Glomerular visceral epithelial cell (primary cell): Measurements from ENCODE around the gene OR51L1.

Experiments
- DNase-seq: peaks from one replicate; pipeline ENCODE4 v3.0.0-alpha.2; 2016; ENCODE audit errors: extremely low spot score

OR51L1 gene

DNA sequence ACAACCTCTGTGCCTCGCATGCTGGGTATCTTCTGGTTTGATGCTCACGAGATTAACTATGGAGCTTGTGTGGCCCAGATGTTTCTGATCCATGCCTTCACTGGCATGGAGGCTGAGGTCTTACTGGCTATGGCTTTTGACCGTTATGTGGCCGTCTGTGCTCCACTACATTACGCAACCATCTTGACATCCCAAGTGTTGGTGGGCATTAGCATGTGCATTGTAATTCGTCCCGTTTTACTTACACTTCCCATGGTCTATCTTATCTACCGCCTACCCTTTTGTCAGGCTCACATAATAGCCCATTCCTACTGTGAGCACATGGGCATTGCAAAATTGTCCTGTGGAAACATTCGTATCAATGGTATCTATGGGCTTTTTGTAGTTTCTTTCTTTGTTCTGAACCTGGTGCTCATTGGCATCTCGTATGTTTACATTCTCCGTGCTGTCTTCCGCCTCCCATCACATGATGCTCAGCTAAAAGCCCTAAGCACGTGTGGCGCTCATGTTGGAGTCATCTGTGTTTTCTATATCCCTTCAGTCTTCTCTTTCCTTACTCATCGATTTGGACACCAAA lies 52.2 kb downstream of the OR51L1 start:
- DNase-seq: no peak
